OCI-LY3 (cell line): ENCODE measurements around the gene CTPS1.

Experiments
- H2AFZ ChIP-seq: fragments of 200-600, 300-600 bp; shearing (Covaris generic); 2 replicates; pipeline ENCODE4 v1.6.0; 2014; ENCODE audit warnings: antibody characterized with exemption, low read depth, low read length
- H3K27ac ChIP-seq: fragments of 200-600, 300-600 bp; sonication (generic); 2 replicates; pipeline ENCODE4 v1.5.1; 2014; ENCODE audit warnings: mild to moderate bottlenecking, low read length, moderate library complexity, mixed read lengths
- H3K27me3 ChIP-seq: fragments of 200-600, 300-600 bp; sonication (generic); 2 replicates; pipeline ENCODE4 v1.6.1; 2014; ENCODE audit warnings: low read depth, low read length, mixed read lengths
- H3K36me3 ChIP-seq: fragments of 200-600, 300-600 bp; sonication (generic); replicated peaks from 2 replicates; pipeline ENCODE3; 2014; ENCODE audit warnings: low read depth, low read length, mixed read lengths
- H3K4me1 ChIP-seq: fragments of 300-600, 200-600 bp; sonication (generic); 2 replicates; pipeline ENCODE4 v1.6.1; 2014; ENCODE audit warnings: low read length, mixed read lengths
- H3K4me2 ChIP-seq: fragments of 200-600, 300-600 bp; sonication (generic); 2 replicates; pipeline ENCODE4 v1.6.1; 2014; ENCODE audit warnings: low read length, mixed read lengths
- H3K4me3 ChIP-seq: fragments of 300-600, 200-600 bp; sonication (generic); 2 replicates; pipeline ENCODE4 v1.5.1; 2014; ENCODE audit warnings: antibody characterized with exemption, mild to moderate bottlenecking, low read length, moderate library complexity
- H3K79me2 ChIP-seq: fragments of 300-600, 200-600 bp; shearing (Covaris generic); 2 replicates; pipeline ENCODE4 v1.6.1; 2014; ENCODE audit warnings: mild to moderate bottlenecking, low read length, mixed read lengths
- H3K9ac ChIP-seq: fragments of 300-600, 200-600 bp; shearing (Covaris generic); 2 replicates; pipeline ENCODE4 v1.6.0; 2014; ENCODE audit warnings: mild to moderate bottlenecking, low read length, moderate library complexity
- H3K9me3 ChIP-seq: fragments of 200-600, 300-600 bp; shearing (Covaris generic); 2 replicates; pipeline ENCODE4 v1.6.1; 2014; ENCODE audit warnings: low read length, mixed read lengths; ENCODE audit not compliant: insufficient read depth
- H4K20me1 ChIP-seq: fragments of 200-600, 300-600 bp; sonication (generic); 2 replicates; pipeline ENCODE4 v1.6.1; 2016; ENCODE audit warnings: low read length, mixed read lengths; ENCODE audit not compliant: insufficient read depth
- EZH2phosphoT487 ChIP-seq: fragments of 200-600 bp; shearing (Covaris generic); IDR thresholded peaks from 2 replicates; pipeline ENCODE4 v1.6.1; 2018; ENCODE audit warnings: antibody characterized with exemption, mixed run types, low read depth
- TF ChIP-seq, protein P1 (sequence below): fragments of 200-600, 300-600 bp; sonication (generic); IDR thresholded peaks from 2 replicates; pipeline ENCODE4 v1.5.1; 2014; ENCODE audit warnings: antibody characterized with exemption, low read length, low read depth

CTPS1 gene

DNA sequence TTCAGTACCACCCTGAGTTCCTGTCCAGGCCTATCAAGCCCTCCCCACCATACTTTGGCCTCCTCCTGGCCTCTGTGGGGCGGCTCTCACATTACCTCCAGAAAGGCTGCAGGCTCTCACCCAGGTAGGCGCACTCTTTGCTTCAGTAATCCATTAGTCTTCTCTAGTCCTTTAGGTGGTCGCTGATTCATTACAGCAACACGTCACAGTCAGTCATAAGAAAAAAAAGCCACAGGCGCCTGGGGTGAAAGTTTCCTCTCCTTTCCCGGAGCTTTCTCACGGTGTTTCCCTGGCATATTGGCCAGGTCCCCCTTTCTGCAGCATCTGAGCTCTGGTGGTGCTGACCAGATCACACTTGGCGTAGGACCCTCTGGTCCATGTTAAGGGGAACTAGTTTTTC lies 30.0 kb downstream of the CTPS1 start:
- no peak overlapping the region for H3K9ac ChIP-seq
- no peaks in the 10 kb centered on the region for H3K9me3 ChIP-seq
- H3K27ac ChIP-seq: no peak overlapping the region
- 0 out of 2 replicates have a peak, but pooled peaks cover under 1% of the 10 kb centered on the region for H4K20me1 ChIP-seq
- no peak overlapping the region for H2AFZ ChIP-seq
- H3K79me2 ChIP-seq: peaks cover 5% of the 10 kb centered on the region
- no peak overlapping the region for H3K4me2 ChIP-seq
- H3K36me3 ChIP-seq: peaks cover 57% of the 10 kb centered on the region
- TF ChIP-seq EZH2phosphoT487: no peak
- TF ChIP-seq, protein P1, sequence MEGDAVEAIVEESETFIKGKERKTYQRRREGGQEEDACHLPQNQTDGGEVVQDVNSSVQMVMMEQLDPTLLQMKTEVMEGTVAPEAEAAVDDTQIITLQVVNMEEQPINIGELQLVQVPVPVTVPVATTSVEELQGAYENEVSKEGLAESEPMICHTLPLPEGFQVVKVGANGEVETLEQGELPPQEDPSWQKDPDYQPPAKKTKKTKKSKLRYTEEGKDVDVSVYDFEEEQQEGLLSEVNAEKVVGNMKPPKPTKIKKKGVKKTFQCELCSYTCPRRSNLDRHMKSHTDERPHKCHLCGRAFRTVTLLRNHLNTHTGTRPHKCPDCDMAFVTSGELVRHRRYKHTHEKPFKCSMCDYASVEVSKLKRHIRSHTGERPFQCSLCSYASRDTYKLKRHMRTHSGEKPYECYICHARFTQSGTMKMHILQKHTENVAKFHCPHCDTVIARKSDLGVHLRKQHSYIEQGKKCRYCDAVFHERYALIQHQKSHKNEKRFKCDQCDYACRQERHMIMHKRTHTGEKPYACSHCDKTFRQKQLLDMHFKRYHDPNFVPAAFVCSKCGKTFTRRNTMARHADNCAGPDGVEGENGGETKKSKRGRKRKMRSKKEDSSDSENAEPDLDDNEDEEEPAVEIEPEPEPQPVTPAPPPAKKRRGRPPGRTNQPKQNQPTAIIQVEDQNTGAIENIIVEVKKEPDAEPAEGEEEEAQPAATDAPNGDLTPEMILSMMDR: no peak
- no peaks in the 10 kb centered on the region for H3K4me1 ChIP-seq
- H3K4me3 ChIP-seq: no peak overlapping the region
- no peaks in the 10 kb centered on the region for H3K27me3 ChIP-seq

DNA sequence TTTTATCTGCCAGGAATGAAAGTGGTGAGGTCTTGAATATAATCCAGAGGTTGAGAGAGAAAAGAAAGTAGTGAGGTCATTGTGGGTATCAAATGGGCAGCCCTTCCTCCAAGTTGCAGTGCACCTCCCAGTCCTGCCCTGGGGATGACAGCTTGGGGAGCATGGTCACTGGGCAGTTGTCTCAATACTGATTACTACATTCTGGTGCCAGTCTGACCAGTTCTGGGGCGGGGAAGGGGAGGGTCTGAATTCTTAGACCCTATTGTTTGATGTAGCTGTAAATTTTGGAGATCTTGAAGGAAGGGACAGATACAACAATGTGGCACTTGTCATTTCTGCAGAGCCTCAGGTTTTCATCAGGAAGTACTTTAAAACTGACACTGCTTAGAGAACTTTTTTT lies 30.8 kb downstream of the CTPS1 start:
- Histone ChIP-seq H3K9me3 (no peaks in the 10 kb centered on the region), H2AFZ (no peak overlapping the region), H3K27me3 (no peaks in the 10 kb centered on the region), H4K20me1 (no peaks in the 10 kb centered on the region), H3K27ac (no peak overlapping the region), H3K4me2 (no peak overlapping the region), H3K4me3 (no peak overlapping the region), H3K36me3 (peaks cover 55% of the 10 kb centered on the region), H3K4me1 (no peaks in the 10 kb centered on the region), H3K79me2 (no peaks in the 10 kb centered on the region; the same call in 1 of the 2 replicates), H3K9ac (no peak overlapping the region)
- TF ChIP-seq, protein P1: no peak
- TF ChIP-seq EZH2phosphoT487: no peak

DNA sequence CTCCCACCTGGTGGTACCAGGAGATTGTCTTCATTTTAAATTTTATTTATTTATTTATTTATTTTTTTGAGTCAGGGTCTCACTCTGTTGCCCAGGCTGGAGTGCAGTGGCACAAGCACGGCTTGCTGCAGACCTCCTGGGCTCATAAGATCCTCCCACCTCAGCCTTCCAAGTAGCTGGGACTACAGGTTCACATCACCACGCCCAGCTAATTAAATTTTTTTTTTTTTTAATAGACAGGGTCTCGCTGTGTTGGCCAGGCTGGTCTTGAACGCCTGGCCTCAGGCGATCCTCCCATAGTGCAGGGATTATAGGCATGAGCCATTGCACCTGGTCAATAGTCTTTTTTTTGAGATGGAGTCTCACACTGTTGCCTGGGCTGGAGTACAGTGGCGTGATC lies 33.5 kb downstream of the CTPS1 start:
- no peaks in the 10 kb centered on the region for H3K9me3 ChIP-seq
- H4K20me1 ChIP-seq: no peaks in the 10 kb centered on the region
- no peaks in the 10 kb centered on the region for H3K27me3 ChIP-seq
- H3K4me1 ChIP-seq: no peaks in the 10 kb centered on the region
- TF ChIP-seq EZH2phosphoT487: no peak
- TF ChIP-seq, protein P1: no peak
- no peak overlapping the region for H3K9ac ChIP-seq
- H3K27ac ChIP-seq: no peak overlapping the region
- no peak overlapping the region for H3K4me2 ChIP-seq
- peaks cover 36% of the 10 kb centered on the region for H3K36me3 ChIP-seq
- no peak overlapping the region for H3K4me3 ChIP-seq
- no peak overlapping the region for H2AFZ ChIP-seq
- H3K79me2 ChIP-seq: no peaks in the 10 kb centered on the region

DNA sequence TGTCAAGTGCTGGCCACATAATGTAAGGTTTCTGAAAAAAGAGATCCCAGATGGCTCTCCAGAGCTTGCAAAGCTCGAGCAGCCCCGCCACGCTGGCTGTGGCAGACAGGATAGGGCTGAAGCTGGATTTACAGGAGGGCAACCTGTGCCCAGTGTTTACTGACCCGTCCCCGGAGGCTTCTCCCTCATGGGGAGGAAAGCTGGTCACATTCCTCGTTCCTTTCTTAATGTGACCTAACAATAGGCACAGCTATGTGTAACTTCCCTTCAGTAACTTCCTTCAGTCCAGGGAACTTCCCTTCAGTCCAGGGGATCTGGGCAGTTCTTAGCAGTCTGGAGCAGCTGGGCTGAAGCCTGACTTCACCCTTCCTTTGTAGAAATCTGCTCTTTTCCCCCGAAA lies 34.3 kb downstream of the CTPS1 start:
- H2AFZ ChIP-seq: no peak overlapping the region
- TF ChIP-seq EZH2phosphoT487: no peak
- TF ChIP-seq, protein P1: no peak
- peaks cover 30% of the 10 kb centered on the region for H3K36me3 ChIP-seq
- no peaks in the 10 kb centered on the region for H3K79me2 ChIP-seq
- H3K9ac ChIP-seq: no peak overlapping the region
- H4K20me1 ChIP-seq: no peaks in the 10 kb centered on the region
- H3K27me3 ChIP-seq: no peaks in the 10 kb centered on the region
- no peak overlapping the region for H3K4me3 ChIP-seq
- no peak overlapping the region for H3K27ac ChIP-seq
- H3K4me2 ChIP-seq: no peak overlapping the region
- H3K9me3 ChIP-seq: no peaks in the 10 kb centered on the region
- no peaks in the 10 kb centered on the region for H3K4me1 ChIP-seq
